OCI-LY7 (cell line): ENCODE results near the gene SLC30A1. TPM values are rescaled to one million over a fixed set of nuclear protein-coding genes. Genes with fewer than 3 reads are reported as not detected.

Experiments used
- BruUV-seq: library from RNA; stranded (reverse); fragments of 400-500 nt; replicated peaks from 2 replicates; lab custom pipeline; 2021; lab: Mats Ljungman, UMichigan
- CTCF ChIA-PET: fragments of 300-600 bp; sonication (Branson Sonifier 250); formaldehyde crosslinking; loops from one replicate; lab custom pipeline; 2022; ENCODE audit warnings: antibody characterized with exemption; ENCODE audit not compliant: unreplicated experiment; lab: Charles Lee
- POLR2A ChIA-PET: fragments of 300-600 bp; sonication (Branson Sonifier 250); formaldehyde crosslinking; loops from one replicate; lab custom pipeline; 2022; ENCODE audit warnings: antibody characterized with exemption; lab: Charles Lee
- DNase-seq: peaks from one replicate; pipeline ENCODE4 v3.0.0-alpha.2; 2015; ENCODE audit warnings: low spot score
- H2AFZ ChIP-seq: fragments of 200-600 bp; sonication (generic), shearing (Covaris generic); 2 replicates; pipeline ENCODE4 v1.6.1; 2014; ENCODE audit warnings: mild to moderate bottlenecking, antibody characterized with exemption, low read length, moderate library complexity
- H3K27ac ChIP-seq: fragments of 200-600 bp; sonication (generic); 2 replicates; pipeline ENCODE4 v1.5.1; 2014; ENCODE audit warnings: mixed run types, low read depth, mild to moderate bottlenecking, moderate library complexity, low read length, inconsistent platforms; ENCODE audit not compliant: poor library complexity, severe bottlenecking
- H3K36me3 ChIP-seq: fragments of 200-600 bp; sonication (generic); 2 replicates; pipeline ENCODE4 v1.6.1; 2014; ENCODE audit warnings: mild to moderate bottlenecking, antibody characterized with exemption, low read length, moderate library complexity, mixed read lengths; ENCODE audit not compliant: insufficient read depth
- H3K4me1 ChIP-seq: fragments of 200-600 bp; sonication (generic); 2 replicates; pipeline ENCODE4 v1.5.1; 2014; ENCODE audit warnings: mild to moderate bottlenecking, low read length; ENCODE audit not compliant: insufficient read depth, poor library complexity, severe bottlenecking
- H3K4me2 ChIP-seq: fragments of 200-600 bp; sonication (generic); 2 replicates; pipeline ENCODE4 v1.6.1; 2014; ENCODE audit warnings: mild to moderate bottlenecking, low read length
- H3K4me3 ChIP-seq: fragments of 200-600 bp; sonication (generic); 2 replicates; pipeline ENCODE4 v1.5.1; 2014; ENCODE audit warnings: mild to moderate bottlenecking, low read depth, low read length; ENCODE audit not compliant: poor library complexity, severe bottlenecking
- H3K79me2 ChIP-seq: fragments of 200-600 bp; sonication (generic); 2 replicates; pipeline ENCODE4 v1.6.1; 2016; ENCODE audit warnings: low read depth, mild to moderate bottlenecking, low read length, moderate library complexity, mixed read lengths; ENCODE audit not compliant: insufficient read depth
- H3K9me2 ChIP-seq: fragments of 200-600 bp; sonication (generic); 2 replicates; pipeline ENCODE4 v1.6.1; 2016; ENCODE audit warnings: mild to moderate bottlenecking, low read length, mixed read lengths; ENCODE audit not compliant: insufficient read depth
- H3K9me3 ChIP-seq: fragments of 200-600 bp; sonication (generic); 2 replicates; pipeline ENCODE4 v1.6.1; 2014; ENCODE audit warnings: mild to moderate bottlenecking, mixed run types, low read length, mixed read lengths
- H4K20me1 ChIP-seq: fragments of 200-600 bp; sonication (generic); 2 replicates; pipeline ENCODE4 v1.6.1; 2014; ENCODE audit warnings: mild to moderate bottlenecking, antibody characterized with exemption, low read length, moderate library complexity, mixed read lengths; ENCODE audit not compliant: insufficient read depth
- EZH2phosphoT487 ChIP-seq: fragments of 200-600 bp; sonication (generic); IDR thresholded peaks from 2 replicates; pipeline ENCODE4 v1.6.1; 2018; ENCODE audit warnings: low read depth, borderline replicate concordance, mild to moderate bottlenecking, mixed run types, antibody characterized with exemption, low read length, moderate library complexity, mixed read lengths
- intact Hi-C: fragments of 100-400 bp; cut with micrococcal nuclease; formaldehyde crosslinking; loops from one replicate; pipeline ENCODE4 v1.10.0; 2022; ENCODE audit not compliant: unreplicated experiment
- total RNA-seq, 2 experiments: library from RNA; depleted of rRNA in 1 of 2; stranded (reverse); fragments of >200 nt in 1 of 2; shearing (Covaris generic) in 1 of 2; gene quantifications; 2 replicates each; pipeline ENCODE4 v1.2.3, GENCODE V29; 2014 to 2022
- TF ChIP-seq, protein P1 (sequence below): fragments of 200-600 bp; sonication (generic); conservative IDR thresholded peaks from 2 replicates; pipeline ENCODE4 v1.5.1; 2014; ENCODE audit warnings: mild to moderate bottlenecking, antibody characterized with exemption, low read length, moderate library complexity, mixed read lengths

SLC30A1 gene
- total RNA-seq, 2 experiments from 2014 or later, result 6.1 to 7.9 TPM

GRCh38 chr1:211526101-211526500 is 52.9 kb downstream of the SLC30A1 start:
- BruUV-seq, result no TSS peak
- H3K27ac ChIP-seq, result no peak overlapping the region
- CTCF ChIA-PET, result interaction anchor here (0.9 kb wide), 1 partner anchor 11 kb away, joined by 4 read pairs; no protein-coding TSS in a partner anchor
- H3K4me2 ChIP-seq, result no peak overlapping the region
- no peak for DNase-seq
- H3K9me2 ChIP-seq, result no peaks in the 10 kb centered on the region
- TF ChIP-seq EZH2phosphoT487, result no peak
- TF ChIP-seq, protein P1, sequence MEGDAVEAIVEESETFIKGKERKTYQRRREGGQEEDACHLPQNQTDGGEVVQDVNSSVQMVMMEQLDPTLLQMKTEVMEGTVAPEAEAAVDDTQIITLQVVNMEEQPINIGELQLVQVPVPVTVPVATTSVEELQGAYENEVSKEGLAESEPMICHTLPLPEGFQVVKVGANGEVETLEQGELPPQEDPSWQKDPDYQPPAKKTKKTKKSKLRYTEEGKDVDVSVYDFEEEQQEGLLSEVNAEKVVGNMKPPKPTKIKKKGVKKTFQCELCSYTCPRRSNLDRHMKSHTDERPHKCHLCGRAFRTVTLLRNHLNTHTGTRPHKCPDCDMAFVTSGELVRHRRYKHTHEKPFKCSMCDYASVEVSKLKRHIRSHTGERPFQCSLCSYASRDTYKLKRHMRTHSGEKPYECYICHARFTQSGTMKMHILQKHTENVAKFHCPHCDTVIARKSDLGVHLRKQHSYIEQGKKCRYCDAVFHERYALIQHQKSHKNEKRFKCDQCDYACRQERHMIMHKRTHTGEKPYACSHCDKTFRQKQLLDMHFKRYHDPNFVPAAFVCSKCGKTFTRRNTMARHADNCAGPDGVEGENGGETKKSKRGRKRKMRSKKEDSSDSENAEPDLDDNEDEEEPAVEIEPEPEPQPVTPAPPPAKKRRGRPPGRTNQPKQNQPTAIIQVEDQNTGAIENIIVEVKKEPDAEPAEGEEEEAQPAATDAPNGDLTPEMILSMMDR, result no peak
- H3K9me3 ChIP-seq, result no peaks in the 10 kb centered on the region
- no peaks in the 10 kb centered on the region for H3K79me2 ChIP-seq
- H2AFZ ChIP-seq, result no peak overlapping the region
- intact Hi-C loops, result no loop called here
- H3K4me1 ChIP-seq, result peaks cover 29% of the 10 kb centered on the region
- no peak overlapping the region for H3K4me3 ChIP-seq
- H4K20me1 ChIP-seq, result no peaks in the 10 kb centered on the region
- POLR2A ChIA-PET, result interaction anchor here (0.6 kb wide), 1 partner anchor 99 kb away, joined by 3 read pairs; no protein-coding TSS in a partner anchor
- no peaks in the 10 kb centered on the region for H3K36me3 ChIP-seq

GRCh38 chr1:211525101-211525676 is 53.8 kb downstream of the SLC30A1 start:
- TF ChIP-seq, protein P1, result no peak
- TF ChIP-seq EZH2phosphoT487, result no peak
- peaks cover 29% of the 10 kb centered on the region for H3K4me1 ChIP-seq
- no peak overlapping the region for H3K27ac ChIP-seq
- H3K4me2 ChIP-seq, result no peak overlapping the region
- H3K36me3 ChIP-seq, result no peaks in the 10 kb centered on the region
- no peaks in the 10 kb centered on the region for H3K9me3 ChIP-seq
- no peak overlapping the region for H2AFZ ChIP-seq
- no peaks in the 10 kb centered on the region for H4K20me1 ChIP-seq
- ChIA-PET POLR2A (no interaction called here), CTCF (interaction anchor here (0.9 kb wide), 1 partner anchor 10 kb away, joined by 4 read pairs; no protein-coding TSS in a partner anchor)
- no TSS peak for BruUV-seq
- H3K4me3 ChIP-seq, result no peak overlapping the region
- no peak for DNase-seq
- intact Hi-C loops, result no loop called here
- H3K9me2 ChIP-seq, result no peaks in the 10 kb centered on the region
- H3K79me2 ChIP-seq, result no peaks in the 10 kb centered on the region

GRCh38 chr1:211524521-211524920 is 54.4 kb downstream of the SLC30A1 start:
- Histone ChIP-seq H3K4me1 (peaks cover 32% of the 10 kb centered on the region), H3K4me3 (no peak overlapping the region), H2AFZ (no peak overlapping the region), H3K79me2 (no peaks in the 10 kb centered on the region), H3K9me3 (no peaks in the 10 kb centered on the region), H3K27ac (no peak overlapping the region), H3K9me2 (no peaks in the 10 kb centered on the region), H4K20me1 (no peaks in the 10 kb centered on the region), H3K4me2 (no peak overlapping the region), H3K36me3 (no peaks in the 10 kb centered on the region)
- ChIA-PET CTCF (no interaction called here), POLR2A (interaction anchor here (0.7 kb wide), 1 partner anchor 369 kb away, joined by 3 read pairs; no protein-coding TSS in a partner anchor)
- no peak for TF ChIP-seq EZH2phosphoT487
- TF ChIP-seq, protein P1, result no peak
- no peak for DNase-seq
- BruUV-seq, result no TSS peak
- intact Hi-C loops, result no loop called here
